NK-92 (cell line): ENCODE data around the gene NEDD8.

Source experiments
- DNase-seq: peaks from one replicate; lab custom pipeline; 2025; ENCODE audit not compliant: unreplicated experiment; lab: John Stamatoyannopoulos, UW

NEDD8 gene

GRCh38 chr14:24197056-24197450 is 35.1 kb downstream of the NEDD8 start:
- no peak for DNase-seq

- DNase-seq = no peak
These were observed 35.8 kb downstream of the NEDD8 start for GRCh38 chr14:24196071-24197055.

- peak; percentile 33 for DNase-seq
These were observed 36.7 kb downstream of the NEDD8 start, which contains the start of gene TM9SF1 for GRCh38 chr14:24195186-24196070. Gene TM9SF1, minus strand, starts transcription at chr14:24195441. Its CDS starts 422 bp downstream, at chr14:24195019.

- no peak for DNase-seq
These were observed 37.3 kb downstream of the NEDD8 start for GRCh38 chr14:24194873-24195185.

- no peak for DNase-seq
These were observed 37.8 kb downstream of the NEDD8 start for GRCh38 chr14:24194186-24194872.

GRCh38 chr14:24192933-24193332 is 39.2 kb downstream of the NEDD8 start:
- no peak for DNase-seq

- no peak for DNase-seq
These were observed 41.8 kb downstream of the NEDD8 start for GRCh38 chr14:24190416-24190815.

- no peak for DNase-seq
These were observed 42.7 kb downstream of the NEDD8 start for GRCh38 chr14:24189460-24189859.

GRCh38 chr14:24189059-24189375 is 43.1 kb downstream of the NEDD8 start:
- no peak for DNase-seq

- DNase-seq = peak; percentile 74
These were observed 43.7 kb downstream of the NEDD8 start, which contains the start of gene IPO4 for GRCh38 chr14:24188251-24189058. Gene IPO4, minus strand, starts transcription at chr14:24188816. Its CDS starts 29 bp downstream, at chr14:24188787.

GRCh38 chr14:24187539-24187915 is 44.6 kb downstream of the NEDD8 start:
- no peak for DNase-seq

- DNase-seq = no peak
These were observed 45.2 kb downstream of the NEDD8 start for GRCh38 chr14:24186831-24187538.

GRCh38 chr14:24185741-24186140 is 46.4 kb downstream of the NEDD8 start:
- DNase-seq = no peak

GRCh38 chr14:24185026-24185425 is 47.1 kb downstream of the NEDD8 start:
- no peak for DNase-seq

- DNase-seq = no peak
These were observed 47.8 kb downstream of the NEDD8 start for GRCh38 chr14:24184104-24184970.

GRCh38 chr14:24183014-24183481 is 49.1 kb downstream of the NEDD8 start:
- DNase-seq = no peak

GRCh38 chr14:24182110-24182882 is 49.9 kb downstream of the NEDD8 start:
- DNase-seq = no peak
